GM12891 (cell line): Measurements from ENCODE around the gene PMFBP1.

Experiments
- DNase-seq: peaks from one replicate; pipeline ENCODE4 v3.0.0; 2011; ENCODE audit warnings: low spot score; ENCODE audit not compliant: insufficient read length
- FAIRE-seq: peaks from 2 replicates; lab custom pipeline; 2011; peaks lifted over from hg19 to GRCh38; lab: Jason Lieb, UNC
- PAX5 ChIP-seq: IDR thresholded peaks from 2 replicates; pipeline ENCODE4 v1.6.1; 2011; ENCODE audit warnings: low read length, moderate library complexity, mild to moderate bottlenecking; ENCODE audit not compliant: insufficient read depth, severe bottlenecking
- POLR2A ChIP-seq: IDR thresholded peaks from 2 replicates; pipeline ENCODE4 v1.6.1; 2011; ENCODE audit warnings: low read depth, low read length, control low read depth
- POLR2AphosphoS5 ChIP-seq: IDR thresholded peaks from 2 replicates; pipeline ENCODE4 v1.6.1; 2011; ENCODE audit warnings: low read depth, low read length, control low read depth
- POU2F2 ChIP-seq: IDR thresholded peaks from 2 replicates; pipeline ENCODE4 v1.6.1; 2011; ENCODE audit warnings: low read depth, mild to moderate bottlenecking, control low read depth, low read length, moderate library complexity
- SPI1 ChIP-seq: IDR thresholded peaks from 2 replicates; pipeline ENCODE4 v1.6.1; 2011; ENCODE audit warnings: low read depth, low read length, control low read depth
- TAF1 ChIP-seq: IDR thresholded peaks from 2 replicates; pipeline ENCODE4 v1.6.1; 2011; ENCODE audit warnings: low read depth, low read length, control low read depth

PMFBP1 gene

DNA sequence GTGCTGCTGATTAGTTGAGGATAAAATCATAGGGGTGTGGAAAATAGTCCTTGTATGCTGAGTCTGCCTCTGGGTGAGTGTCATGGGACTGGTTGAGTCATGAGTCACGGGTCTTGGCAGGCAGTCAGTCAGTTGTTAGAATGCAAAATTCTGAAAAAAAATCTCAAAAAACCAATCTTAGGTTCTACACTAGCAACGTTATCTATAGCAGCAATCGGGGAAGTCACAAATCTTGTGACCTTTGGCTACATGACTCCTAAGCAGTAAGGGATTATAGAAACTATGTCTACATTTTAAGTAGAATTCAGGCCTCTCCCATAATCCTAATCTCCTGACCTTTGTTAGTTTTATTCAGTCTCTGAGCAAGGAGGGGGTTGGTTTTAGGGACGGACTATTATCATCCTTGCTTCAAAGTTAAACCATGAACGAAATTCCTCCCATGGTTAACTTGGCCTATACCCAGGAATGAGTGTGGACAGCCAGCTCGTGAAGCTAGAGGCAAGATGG is 18.0 kb upstream of the PMFBP1 start:
- DNase-seq = no peak
- TF ChIP-seq SPI1 (no peak), POU2F2 (no peak)
- no peak for FAIRE-seq

DNA sequence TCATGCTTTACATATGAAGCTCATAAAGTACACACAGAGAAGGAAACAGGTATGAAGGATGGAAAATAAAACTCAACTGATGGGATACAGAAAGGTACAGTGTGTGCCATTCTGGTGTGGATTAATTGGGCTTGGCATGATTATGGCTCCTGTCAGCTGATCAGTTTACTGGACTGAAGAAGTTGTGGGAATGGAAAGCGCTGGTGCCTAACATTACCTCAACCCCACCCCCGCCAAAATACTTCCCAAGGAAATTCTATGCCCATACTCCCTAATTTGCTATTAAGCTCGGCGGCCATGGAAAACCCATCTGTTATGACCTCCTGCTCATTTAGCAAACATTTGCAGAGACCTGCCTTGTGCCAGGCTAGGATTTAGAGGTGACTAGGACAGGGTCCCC is 16.6 kb upstream of the PMFBP1 start:
- TF ChIP-seq POLR2AphosphoS5 = no peak
- TF ChIP-seq SPI1 = no peak
- TF ChIP-seq POU2F2 = no peak
- TF ChIP-seq TAF1 = no peak
- no peak for TF ChIP-seq PAX5
- TF ChIP-seq POLR2A = no peak
- DNase-seq = no peak
- no peak for FAIRE-seq

DNA sequence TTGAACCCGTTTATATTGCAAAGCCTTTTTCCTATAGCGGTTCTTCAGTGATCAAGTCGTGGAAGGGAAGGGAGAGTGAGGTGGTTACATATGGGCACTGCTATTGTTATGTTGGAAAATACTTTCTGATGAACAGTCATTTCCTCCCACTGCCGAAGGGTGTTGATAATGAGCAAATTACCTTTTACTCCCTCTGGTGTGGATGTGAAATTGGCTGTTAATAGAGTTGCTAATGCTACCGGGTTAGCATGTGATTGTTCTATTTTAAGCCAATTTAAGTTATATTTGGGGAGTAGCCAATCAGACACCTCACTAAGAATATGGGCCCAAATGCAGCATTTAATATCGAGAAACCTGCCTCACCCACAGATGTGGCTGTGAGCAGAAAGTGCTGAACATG is 15.6 kb upstream of the PMFBP1 start:
- DNase-seq (no peak), FAIRE-seq (no peak)
- TF ChIP-seq PAX5 (no peak), TAF1 (no peak), SPI1 (no peak), POU2F2 (no peak)

DNA sequence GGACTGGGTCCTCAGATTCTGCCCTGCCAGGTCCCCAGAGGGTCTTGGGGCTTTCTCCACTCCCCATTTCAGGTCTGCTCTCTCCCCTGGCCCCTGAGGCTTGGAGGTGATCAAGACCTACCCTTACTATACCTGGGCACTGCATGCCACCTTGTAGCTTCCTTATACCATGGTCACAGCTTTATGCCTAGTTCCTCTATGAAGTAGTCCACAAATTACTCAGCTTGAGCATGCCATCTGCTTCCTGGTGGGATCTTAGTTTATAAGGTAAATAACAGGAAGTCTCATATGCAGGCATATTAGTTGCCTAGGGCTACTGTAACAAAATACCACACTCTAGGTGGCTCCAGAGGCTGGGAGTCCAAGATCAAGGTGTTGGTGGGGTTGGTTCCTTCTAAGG is 11.0 kb upstream of the PMFBP1 start:
- DNase-seq (no peak), FAIRE-seq (no peak)
- TF ChIP-seq POLR2AphosphoS5 = no peak
- no peak for TF ChIP-seq POU2F2
- TF ChIP-seq PAX5 = no peak
- no peak for TF ChIP-seq SPI1
- TF ChIP-seq POLR2A = no peak
- TF ChIP-seq TAF1 = no peak

DNA sequence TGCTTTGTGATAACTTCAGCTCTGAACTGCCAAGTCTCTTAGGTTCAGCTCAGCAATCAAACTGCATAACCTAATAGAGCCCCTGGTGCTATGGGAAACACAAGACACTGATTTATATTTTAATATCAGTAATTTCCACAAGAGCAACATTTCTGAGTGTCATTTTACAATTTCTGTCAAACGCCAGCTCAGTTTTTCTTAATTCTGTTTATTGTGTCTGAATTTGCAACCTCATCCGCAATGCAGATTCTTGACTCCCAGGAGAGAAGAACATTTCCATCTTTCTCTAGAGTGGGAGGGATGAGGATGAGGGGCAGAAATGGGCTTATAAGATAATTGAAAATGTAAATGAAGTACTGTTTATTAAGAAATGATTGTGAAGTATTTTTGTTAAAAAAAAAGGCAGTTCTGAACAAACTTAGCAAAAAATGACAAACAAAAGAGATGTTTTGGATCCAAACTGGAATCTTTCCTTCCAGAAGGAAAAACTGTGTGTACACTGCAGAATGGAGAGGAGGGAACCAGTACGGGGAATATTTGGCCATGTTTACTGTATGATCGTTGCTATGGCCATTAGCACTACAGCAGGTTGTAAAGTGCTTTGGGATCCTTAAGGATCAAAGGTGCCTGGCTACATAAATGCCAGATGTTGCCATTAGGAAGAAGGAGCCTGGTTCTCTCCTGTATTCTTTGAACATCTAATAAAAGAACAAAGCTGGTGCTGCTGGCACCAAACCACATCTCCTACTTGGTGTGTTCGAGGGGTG is 7.4 kb upstream of the PMFBP1 start:
- TF ChIP-seq TAF1 = no peak
- FAIRE-seq = no peak
- DNase-seq = no peak

DNA sequence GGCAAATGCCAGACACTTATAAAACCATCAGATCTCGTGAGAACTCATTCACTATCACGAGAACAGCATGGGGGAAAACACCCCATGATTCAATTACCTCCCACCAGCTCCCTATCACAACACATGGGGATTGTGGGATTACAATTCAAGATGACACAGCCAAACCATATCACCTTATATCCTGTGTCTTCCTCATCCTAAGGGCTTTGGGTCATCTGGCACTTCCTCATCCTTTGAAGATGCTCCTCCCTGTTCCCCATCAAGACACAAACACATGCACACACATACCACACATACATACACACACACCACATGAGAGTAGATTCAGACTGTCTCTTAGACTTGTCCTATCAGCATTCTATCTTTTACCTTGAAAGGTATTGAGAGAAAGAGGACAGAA is 2.8 kb upstream of the PMFBP1 start:
- no peak for DNase-seq
- TF ChIP-seq POLR2AphosphoS5 (no peak), SPI1 (no peak), TAF1 (no peak), POU2F2 (no peak), PAX5 (no peak), POLR2A (no peak)
- no peak for FAIRE-seq

DNA sequence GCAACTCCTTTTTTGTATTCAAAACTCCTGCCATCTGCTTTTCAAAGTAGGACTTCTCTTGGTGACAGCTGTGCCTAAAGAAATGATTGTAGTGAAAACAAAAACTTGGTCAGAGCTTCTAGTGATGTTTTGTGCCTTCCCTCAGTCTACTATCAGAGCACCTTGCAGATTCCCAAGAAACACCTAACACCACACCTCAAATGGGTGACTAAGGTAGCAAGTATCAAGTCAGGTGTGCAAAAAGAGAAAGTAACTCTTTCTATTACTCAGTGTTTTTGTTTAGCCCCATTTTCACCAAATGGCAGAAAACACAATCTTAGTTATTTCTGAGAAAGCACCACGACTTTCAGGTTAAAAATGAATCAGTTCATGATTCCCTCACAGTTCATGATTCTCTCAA is 2.0 kb upstream of the PMFBP1 start:
- FAIRE-seq (no peak), DNase-seq (no peak)
- TF ChIP-seq POLR2A (no peak), POU2F2 (no peak), TAF1 (no peak), POLR2AphosphoS5 (no peak), PAX5 (no peak), SPI1 (no peak)

DNA sequence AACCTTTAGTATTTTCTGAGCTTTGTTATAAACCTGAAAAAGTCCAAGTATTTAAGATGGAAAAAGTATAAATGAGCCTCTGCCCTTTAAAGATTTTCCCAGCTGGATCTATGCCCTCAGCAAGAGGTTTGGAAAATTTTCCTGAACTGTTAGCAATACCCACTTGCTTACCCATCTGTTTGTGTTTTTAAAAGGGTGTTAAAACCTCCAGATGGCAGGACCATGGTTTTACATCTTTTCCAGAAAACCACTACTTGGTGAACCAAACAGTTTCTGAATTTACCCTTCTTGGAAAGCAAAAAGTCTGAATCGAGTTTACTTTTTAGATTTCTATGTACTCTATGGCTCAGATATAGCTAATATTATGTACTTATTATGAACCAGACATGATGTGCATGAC is 719 bp downstream of the PMFBP1 start:
- TF ChIP-seq TAF1 (no peak), SPI1 (no peak), PAX5 (no peak), POLR2A (no peak), POU2F2 (no peak), POLR2AphosphoS5 (no peak)
- no peak for FAIRE-seq
- no peak for DNase-seq

DNA sequence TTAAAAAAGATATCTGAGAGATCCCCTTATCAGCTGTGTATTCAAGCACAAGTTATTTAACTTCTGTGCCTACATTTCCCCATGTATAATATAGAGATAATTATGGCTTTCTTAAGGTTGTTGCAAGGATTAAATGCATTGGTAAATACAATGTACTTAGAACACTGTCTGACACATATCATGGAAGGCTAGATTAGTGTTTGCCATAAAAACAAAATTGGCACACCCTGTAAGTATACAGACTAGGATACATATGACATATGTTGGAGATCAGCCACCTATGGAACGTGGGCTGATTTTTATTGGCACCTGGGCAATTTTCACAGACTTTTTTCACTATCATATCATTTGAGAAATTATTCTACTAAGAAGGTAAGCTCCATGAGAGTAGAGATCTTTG is 2.2 kb downstream of the PMFBP1 start:
- FAIRE-seq = no peak
- TF ChIP-seq PAX5 (no peak), TAF1 (no peak), POLR2AphosphoS5 (no peak), POU2F2 (no peak), POLR2A (no peak), SPI1 (no peak)
- DNase-seq = no peak

DNA sequence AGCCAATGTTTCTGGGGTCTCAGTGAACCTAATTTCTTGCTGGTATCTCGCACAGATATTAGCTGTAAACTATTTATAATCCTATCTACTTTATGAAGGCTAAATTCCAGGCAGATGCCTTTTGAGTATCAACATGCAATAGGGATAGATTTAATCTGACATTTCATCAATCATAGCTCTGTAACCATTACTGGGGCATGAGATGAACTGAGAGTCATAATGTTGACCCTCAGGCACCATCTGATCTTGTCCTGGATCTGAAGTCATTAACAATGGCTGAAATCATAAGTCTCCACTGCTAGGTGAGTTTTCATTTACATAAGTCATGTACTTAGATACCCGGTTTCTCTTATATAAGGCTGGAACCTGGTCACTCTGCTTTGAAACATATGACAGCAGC is 3.6 kb downstream of the PMFBP1 start:
- TF ChIP-seq POU2F2 = no peak
- TF ChIP-seq SPI1 = no peak
- TF ChIP-seq POLR2AphosphoS5 = no peak
- no peak for TF ChIP-seq TAF1
- TF ChIP-seq PAX5 = no peak
- TF ChIP-seq POLR2A = no peak

More for the DNA sequence above, 3.6 kb downstream of the PMFBP1 start:
- DNase-seq = no peak
- FAIRE-seq = no peak
